Hepatocyte (in vitro differentiated cells): Measurements from ENCODE around the gene DNAI7.

Source experiments
- CTCF ChIP-seq: fragments of 200-600 bp; sonication (generic); IDR thresholded peaks from 2 replicates; pipeline ENCODE4 v1.5.1; 2016; ENCODE audit warnings: antibody characterized with exemption, mild to moderate bottlenecking; ENCODE audit not compliant: poor library complexity
- EZH2 ChIP-seq: fragments of 200-600 bp; sonication (generic); IDR thresholded peaks from 2 replicates; pipeline ENCODE4 v1.6.1; 2016; ENCODE audit warnings: antibody characterized with exemption, mild to moderate bottlenecking, borderline replicate concordance

GRCh38 chr12:25084816-25085215, 110.1 kb downstream of the DNAI7 start:
- TF ChIP-seq CTCF (no peak), EZH2 (no peak)
